HepG2 (cell line): ENCODE results near the gene ADGRG1. TPM values are rescaled to one million over a fixed set of nuclear protein-coding genes. Genes with fewer than 3 reads are reported as not detected.

Experiments used
- BRCA1 ChIP-seq: sonication (generic); formaldehyde crosslinking; IDR thresholded peaks from 2 replicates; pipeline ENCODE4 v1.4.0; 2020; ENCODE audit warnings: missing genetic modification reagents
- EHMT2 ChIP-seq: fragments of 200-600 bp; sonication (generic); IDR thresholded peaks from 2 replicates; pipeline ENCODE4 v1.7.0; 2017; ENCODE audit warnings: antibody characterized with exemption, low read depth, low read length, borderline replicate concordance
- ELK4 ChIP-seq: sonication (generic); formaldehyde crosslinking; IDR thresholded peaks from 2 replicates; pipeline ENCODE4 v1.9.0; 2021; ENCODE audit warnings: missing genetic modification reagents, borderline replicate concordance
- HINFP ChIP-seq: sonication (generic); formaldehyde crosslinking; IDR thresholded peaks from 2 replicates; pipeline ENCODE4 v1.4.0; 2020; ENCODE audit warnings: low read depth, mild to moderate bottlenecking, missing genetic modification reagents
- HOXA7 ChIP-seq: sonication (generic); formaldehyde crosslinking; IDR thresholded peaks from 2 replicates; pipeline ENCODE4 v1.8.1; 2022; ENCODE audit warnings: mild to moderate bottlenecking, missing genetic modification reagents, moderate library complexity
- MAZ ChIP-seq, 2 experiments: sonication (generic) in 1 of 2; formaldehyde crosslinking in 1 of 2; IDR thresholded peaks; 2 replicates each; pipeline versions ENCODE4 v1.5.0 to v1.6.1; 2012 to 2020; ENCODE audit warnings: low read depth in 2 of 2, mild to moderate bottlenecking in 2 of 2, borderline replicate concordance in 1 of 2, improper control_type of control experiment in 1 of 2, low read length in 1 of 2, missing genetic modification reagents in 1 of 2, moderate library complexity in 1 of 2
- MTF2 ChIP-seq: sonication (generic); formaldehyde crosslinking; IDR thresholded peaks from 2 replicates; pipeline ENCODE4 v1.5.0; 2020; ENCODE audit warnings: missing genetic modification reagents, borderline replicate concordance
- MXD4 ChIP-seq: IDR thresholded peaks from 2 replicates; pipeline ENCODE4 v1.6.1; 2016; ENCODE audit warnings: mild to moderate bottlenecking, missing biosample characterization, missing genetic modification reagents
- NCOA2 ChIP-seq: sonication (generic); formaldehyde crosslinking; IDR thresholded peaks from 2 replicates; pipeline ENCODE4 v1.8.0; 2022; ENCODE audit warnings: inconsistent platforms
- NFE2L2 ChIP-seq: fragments of 150-350 bp; IDR thresholded peaks from 2 replicates; pipeline ENCODE4 v1.6.1; 2014; ENCODE audit warnings: low read length
- SALL2 ChIP-seq: sonication (generic); formaldehyde crosslinking; IDR thresholded peaks from 2 replicates; pipeline ENCODE4 v1.8.1; 2023; ENCODE audit warnings: mild to moderate bottlenecking, missing genetic modification reagents, inconsistent platforms
- SRSF9 ChIP-seq: fragments of 200-400 bp; formaldehyde crosslinking; IDR thresholded peaks from 2 replicates; pipeline ENCODE4 v1.6.1; 2018; ENCODE audit warnings: borderline replicate concordance, mild to moderate bottlenecking, low read depth, low read length; ENCODE audit not compliant: insufficient read depth, poor library complexity, severe bottlenecking
- TARDBP ChIP-seq: sonication (generic); formaldehyde crosslinking; IDR thresholded peaks from 2 replicates; pipeline ENCODE4 v1.8.0; 2022; ENCODE audit warnings: mild to moderate bottlenecking, missing genetic modification reagents
- TIGD3 ChIP-seq: sonication (generic); formaldehyde crosslinking; IDR thresholded peaks from 2 replicates; pipeline ENCODE4 v1.5.1; 2020; ENCODE audit warnings: mild to moderate bottlenecking, missing genetic modification reagents, borderline replicate concordance
- ZNF138 ChIP-seq: sonication (generic); formaldehyde crosslinking; IDR thresholded peaks from 2 replicates; pipeline ENCODE4 v1.5.0; 2020; ENCODE audit warnings: mild to moderate bottlenecking, low read depth, missing genetic modification reagents
- ZNF251 ChIP-seq: sonication (generic); formaldehyde crosslinking; IDR thresholded peaks from 2 replicates; pipeline ENCODE4 v1.9.0; 2021; ENCODE audit warnings: mild to moderate bottlenecking, missing genetic modification reagents
- ZNF281 ChIP-seq: sonication (generic); formaldehyde crosslinking; IDR thresholded peaks from 2 replicates; pipeline ENCODE4 v1.4.0; 2020; ENCODE audit warnings: missing genetic modification reagents, borderline replicate concordance
- ZNF44 ChIP-seq: sonication (generic); formaldehyde crosslinking; IDR thresholded peaks from 2 replicates; pipeline ENCODE4 v1.5.1; 2020; ENCODE audit warnings: mild to moderate bottlenecking, missing genetic modification reagents
- ZNF441 ChIP-seq: sonication (generic); formaldehyde crosslinking; IDR thresholded peaks from 2 replicates; pipeline ENCODE4 v1.7.0; 2021; ENCODE audit warnings: missing genetic modification reagents, borderline replicate concordance
- ZNF552 ChIP-seq: sonication (generic); formaldehyde crosslinking; IDR thresholded peaks from 2 replicates; pipeline ENCODE4 v1.9.0; 2022; ENCODE audit warnings: missing genetic modification reagents, mild to moderate bottlenecking, borderline replicate concordance
- ZSCAN29 ChIP-seq: sonication (generic); formaldehyde crosslinking; conservative IDR thresholded peaks from 2 replicates; pipeline ENCODE4 v1.4.0; 2020; ENCODE audit warnings: mild to moderate bottlenecking, missing genetic modification reagents
- polyA plus RNA-seq, 8 experiments: library from polyadenylated mRNA; depleted of rRNA in 3 of 8; stranded (reverse) in 7 of 8; unstranded in 1 of 8; fragments of >200 nt; fragmentation: Illumina TruSeq in 4 of 8; extraction: Trizol in 4 of 8; gene quantifications; 2 replicates each; pipeline versions ENCODE4 v1.2.1 to v1.2.3, GENCODE V29; 2011 to 2016; ENCODE audit warnings: low read depth in 4 of 8, missing spikeins in 1 of 8, mixed read lengths in 1 of 8; ENCODE audit not compliant: insufficient read depth in 1 of 8
- total RNA-seq, 5 experiments: library from RNA; depleted of rRNA; stranded (reverse); fragments of >200 nt; fragmentation: Illumina TruSeq; extraction: Trizol; gene quantifications; 2 replicates each; pipeline ENCODE4 v1.2.3, GENCODE V29; 2016; ENCODE audit warnings: low read depth in 1 of 5

Gene ADGRG1
- total and polyA plus RNA-seq, 2 of the 13 experiments (the other 11 are each of a cell fraction or from before 2014, with no cell fraction given), result 2.7 to 5.9 TPM

- no peak for TF ChIP-seq NCOA2
- no peak for TF ChIP-seq HINFP
- TF ChIP-seq EHMT2, result no peak
- TF ChIP-seq ZNF251 (CRISPR knock-in tag), result no peak
- TF ChIP-seq TARDBP (CRISPR knock-in tag), result 0 out of 2 replicates have a peak, but pooled peaks have one; percentile 23
- no peak for TF ChIP-seq ZNF44 (CRISPR knock-in tag)
- TF ChIP-seq ELK4 (CRISPR knock-in tag), result no peak
- TF ChIP-seq MTF2 (CRISPR knock-in tag), result no peak
- TF ChIP-seq HOXA7, result no peak
- TF ChIP-seq BRCA1 (CRISPR knock-in tag), result no peak
- TF ChIP-seq MXD4 (CRISPR knock-in tag), result no peak
- TF ChIP-seq SALL2 (CRISPR knock-in tag), result no peak
- TF ChIP-seq NFE2L2, result peak; percentile 54
- TF ChIP-seq ZSCAN29 (CRISPR knock-in tag), result 0 out of 2 replicates have a peak, but pooled peaks have one; percentile 34
- TF ChIP-seq ZNF552, result no peak
- 0 out of 2 replicates have a peak, but pooled peaks have one; percentile 52 for TF ChIP-seq ZNF138 (CRISPR knock-in tag)
- TF ChIP-seq MAZ (IDR thresholded peaks at IDR 0.05; ENCODE audit: borderline replicate concordance, low read depth, low read length), result no peak
- TF ChIP-seq MAZ (CRISPR knock-in tag; IDR thresholded peaks at IDR 0.05; ENCODE audit: low read depth), result 0 out of 2 replicates have a peak, but pooled peaks have one; percentile 42
- TF ChIP-seq TIGD3 (CRISPR knock-in tag), result no peak
- no peak for TF ChIP-seq ZNF441
- no peak for TF ChIP-seq SRSF9
- TF ChIP-seq ZNF281 (CRISPR knock-in tag), result peak; percentile 25; the same call in 1 of the 2 replicates
Measured at GRCh38 chr16:57622361-57623250, 5.8 kb upstream of the ADGRG1 start (continued).
